ENCODE results near the gene SLC45A2.

Gene SLC45A2

GRCh38 chr5:33939556-33940262 is 44.8 kb downstream of the SLC45A2 start:
- H3K4me3 ChIP-seq (ENCODE audit: low read depth, low read length): no peak overlapping the region
- TF ChIP-seq CTCF (IDR thresholded peaks at IDR 0.05; ENCODE audit: low read depth, low read length): no peak
- no peak for DNase-seq (ENCODE audit: low read depth, low spot score)
- in situ Hi-C loops (cut with HindIII; ENCODE audit: low sequenced_read_pairs): no loop called here

DNA sequence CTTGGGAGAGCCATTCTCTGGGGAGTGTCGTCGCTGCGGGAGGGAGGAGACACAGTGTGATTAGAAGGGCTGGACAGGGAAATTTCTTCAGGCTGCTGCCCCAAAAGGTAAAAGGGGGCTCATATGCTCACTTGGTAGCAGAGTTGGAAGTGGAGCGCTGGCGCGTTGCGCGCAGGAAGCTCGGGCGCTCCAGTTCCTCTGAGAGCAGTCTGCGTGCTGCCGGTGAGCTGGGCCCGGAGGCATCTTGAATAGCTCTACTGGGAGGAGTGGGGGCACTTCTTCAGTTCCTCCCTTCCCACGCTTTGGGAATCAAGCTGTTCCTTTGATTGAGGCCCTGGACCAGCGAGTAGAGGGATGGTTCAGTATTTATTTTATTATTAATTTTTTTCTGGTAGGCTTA is 45.6 kb downstream of the SLC45A2 start:
- in situ Hi-C loops (cut with HindIII; ENCODE audit: low sequenced_read_pairs): no loop called here
- TF ChIP-seq CTCF (IDR thresholded peaks at IDR 0.05; ENCODE audit: low read depth, low read length): no peak
- H3K4me3 ChIP-seq (ENCODE audit: low read depth, low read length): no peak overlapping the region
- no peak for DNase-seq (ENCODE audit: low read depth, low spot score)

GRCh38 chr5:33938507-33938796 is 46.0 kb downstream of the SLC45A2 start:
- no peak overlapping the region for H3K4me3 ChIP-seq (ENCODE audit: low read depth, low read length)
- TF ChIP-seq CTCF (IDR thresholded peaks at IDR 0.05; ENCODE audit: low read depth, low read length): no peak
- no peak for DNase-seq (ENCODE audit: low read depth, low spot score)
- in situ Hi-C loops (cut with HindIII; ENCODE audit: low sequenced_read_pairs): no loop called here

- no peak for TF ChIP-seq CTCF (IDR thresholded peaks at IDR 0.05; ENCODE audit: low read depth, low read length)
- H3K4me3 ChIP-seq (ENCODE audit: low read depth, low read length): no peak overlapping the region
- in situ Hi-C loops (cut with HindIII; ENCODE audit: low sequenced_read_pairs): no loop called here
- DNase-seq (ENCODE audit: low read depth, low spot score): no peak
Measured at GRCh38 chr5:33937707-33938506, 46.6 kb downstream of the SLC45A2 start.

DNA sequence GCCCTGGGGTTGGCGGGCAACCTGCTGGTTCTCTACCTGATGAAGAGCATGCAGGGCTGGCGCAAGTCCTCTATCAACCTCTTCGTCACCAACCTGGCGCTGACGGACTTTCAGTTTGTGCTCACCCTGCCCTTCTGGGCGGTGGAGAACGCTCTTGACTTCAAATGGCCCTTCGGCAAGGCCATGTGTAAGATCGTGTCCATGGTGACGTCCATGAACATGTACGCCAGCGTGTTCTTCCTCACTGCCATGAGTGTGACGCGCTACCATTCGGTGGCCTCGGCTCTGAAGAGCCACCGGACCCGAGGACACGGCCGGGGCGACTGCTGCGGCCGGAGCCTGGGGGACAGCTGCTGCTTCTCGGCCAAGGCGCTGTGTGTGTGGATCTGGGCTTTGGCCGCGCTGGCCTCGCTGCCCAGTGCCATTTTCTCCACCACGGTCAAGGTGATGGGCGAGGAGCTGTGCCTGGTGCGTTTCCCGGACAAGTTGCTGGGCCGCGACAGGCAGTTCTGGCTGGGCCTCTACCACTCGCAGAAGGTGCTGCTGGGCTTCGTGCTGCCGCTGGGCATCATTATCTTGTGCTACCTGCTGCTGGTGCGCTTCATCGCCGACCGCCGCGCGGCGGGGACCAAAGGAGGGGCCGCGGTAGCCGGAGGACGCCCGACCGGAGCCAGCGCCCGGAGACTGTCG is 47.3 kb downstream of the SLC45A2 start:
- in situ Hi-C loops (cut with HindIII; ENCODE audit: low sequenced_read_pairs): no loop called here
- DNase-seq (ENCODE audit: low read depth, low spot score): no peak
- TF ChIP-seq CTCF (IDR thresholded peaks at IDR 0.05; ENCODE audit: low read depth, low read length): no peak
- H3K4me3 ChIP-seq (ENCODE audit: low read depth, low read length): peak overlapping the region; percentile 46

DNA sequence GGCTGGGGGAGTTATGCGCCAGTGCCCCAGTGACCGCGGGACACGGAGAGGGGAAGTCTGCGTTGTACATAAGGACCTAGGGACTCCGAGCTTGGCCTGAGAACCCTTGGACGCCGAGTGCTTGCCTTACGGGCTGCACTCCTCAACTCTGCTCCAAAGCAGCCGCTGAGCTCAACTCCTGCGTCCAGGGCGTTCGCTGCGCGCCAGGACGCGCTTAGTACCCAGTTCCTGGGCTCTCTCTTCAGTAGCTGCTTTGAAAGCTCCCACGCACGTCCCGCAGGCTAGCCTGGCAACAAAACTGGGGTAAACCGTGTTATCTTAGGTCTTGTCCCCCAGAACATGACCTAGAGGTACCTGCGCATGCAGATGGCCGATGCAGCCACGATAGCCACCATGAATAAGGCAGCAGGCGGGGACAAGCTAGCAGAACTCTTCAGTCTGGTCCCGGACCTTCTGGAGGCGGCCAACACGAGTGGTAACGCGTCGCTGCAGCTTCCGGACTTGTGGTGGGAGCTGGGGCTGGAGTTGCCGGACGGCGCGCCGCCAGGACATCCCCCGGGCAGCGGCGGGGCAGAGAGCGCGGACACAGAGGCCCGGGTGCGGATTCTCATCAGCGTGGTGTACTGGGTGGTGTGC is 48.0 kb downstream of the SLC45A2 start, which contains the start of gene RXFP3:
RXFP3 (plus strand) TSS at position 6 of the 636 bp plus-strand sequence; CDS start at position 361, 355 bp downstream.
- DNase-seq (ENCODE audit: low read depth, low spot score): no peak
- peak within 1 kb of the TSS; percentile 46 for H3K4me3 ChIP-seq (ENCODE audit: low read depth, low read length)
- in situ Hi-C loops (cut with HindIII; ENCODE audit: low sequenced_read_pairs): no loop called here
- no peak for TF ChIP-seq CTCF (IDR thresholded peaks at IDR 0.05; ENCODE audit: low read depth, low read length)
